AG08395 (cell line): ENCODE results near the gene PLXNA4.
"Not testable (repeated sequence)": the region's sequence is repeated elsewhere in the genome, so short reads cannot be mapped to it uniquely, and the experiment has no call there.

Experiments used
- DNase-seq: peaks from one replicate; pipeline ENCODE4 v3.0.0; 2012; ENCODE audit warnings: mixed read lengths, low spot score

The PLXNA4 gene

DNA sequence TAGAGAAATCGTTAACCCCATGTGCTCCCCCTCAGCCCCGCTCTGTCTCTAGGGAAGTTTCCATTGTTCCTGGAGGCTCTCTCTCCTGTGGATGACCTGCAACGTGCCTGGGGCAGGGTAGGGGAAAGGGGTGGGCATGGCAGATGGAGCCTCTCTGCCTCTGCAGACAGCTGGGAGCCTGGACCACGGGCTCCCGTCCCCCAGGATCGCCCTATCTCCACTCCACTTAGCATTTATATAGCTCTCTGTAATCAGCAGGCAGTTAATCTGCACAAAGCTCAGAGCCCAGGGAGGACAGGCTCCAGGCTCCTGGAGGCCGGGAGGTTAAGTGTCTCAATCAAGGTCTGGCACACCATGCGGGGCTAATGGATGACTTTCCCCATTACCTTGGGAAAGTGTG is 369.7 kb downstream of the PLXNA4 start:
- DNase-seq, result no peak

DNA sequence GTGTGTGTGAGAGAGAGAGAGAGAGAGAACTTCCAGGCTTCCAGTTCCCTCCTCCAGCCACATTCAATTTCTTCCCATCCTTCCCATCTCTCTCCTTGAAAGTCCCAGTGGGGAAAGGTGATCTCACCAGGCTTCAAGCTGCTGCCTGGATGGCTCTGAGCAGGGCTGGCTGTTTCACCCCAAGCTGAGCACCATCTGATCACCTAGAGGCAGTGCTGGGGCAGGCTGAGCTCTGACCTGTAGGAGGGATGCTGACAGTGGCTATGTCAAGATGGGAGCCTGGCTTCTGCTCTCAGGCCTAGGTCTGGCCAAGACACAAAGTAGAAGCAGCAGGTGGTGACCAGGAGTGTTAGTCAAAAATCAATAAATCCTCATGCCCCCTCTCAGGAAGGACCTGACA is 370.8 kb downstream of the PLXNA4 start:
- no peak for DNase-seq

DNA sequence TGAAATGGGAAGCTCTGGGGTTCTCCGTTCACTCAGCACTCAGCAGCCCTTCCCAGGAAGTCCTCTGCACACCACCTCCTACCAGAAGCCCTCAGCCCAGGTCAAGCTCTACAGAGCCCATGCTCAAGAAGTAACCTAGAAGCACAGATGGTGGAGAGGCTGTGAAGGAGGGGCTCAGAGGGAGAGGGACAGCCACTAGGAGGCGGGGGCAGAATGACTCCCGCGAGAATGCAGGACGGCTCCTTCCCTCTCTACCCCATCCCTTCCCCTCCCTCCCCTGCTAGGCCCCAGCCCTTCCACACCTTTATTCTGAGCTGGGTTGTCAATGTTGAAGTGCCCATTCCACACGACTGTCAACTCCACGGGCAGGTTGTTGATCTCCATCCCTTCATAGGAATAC is 373.2 kb downstream of the PLXNA4 start:
- no peak for DNase-seq

DNA sequence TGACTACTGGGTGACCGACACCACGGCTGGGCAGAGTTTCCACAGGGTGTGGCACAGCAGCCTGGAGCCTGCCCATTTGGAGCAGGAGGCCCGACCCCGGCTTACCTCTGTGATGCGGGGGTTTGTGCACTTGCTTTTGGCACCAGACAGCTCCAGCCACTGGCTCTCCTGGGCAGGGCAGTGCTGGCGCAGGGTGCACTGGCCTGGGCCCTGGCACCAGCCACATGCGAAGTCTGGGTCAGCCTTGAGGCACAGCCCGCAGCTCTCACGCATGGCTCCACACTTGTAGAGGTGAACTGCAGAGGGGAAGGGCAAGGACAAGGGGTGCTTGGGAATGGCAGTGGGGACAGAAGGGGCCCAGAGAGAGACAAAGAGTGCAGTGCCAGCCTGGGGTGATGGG is 373.7 kb downstream of the PLXNA4 start:
- DNase-seq, result no peak

DNA sequence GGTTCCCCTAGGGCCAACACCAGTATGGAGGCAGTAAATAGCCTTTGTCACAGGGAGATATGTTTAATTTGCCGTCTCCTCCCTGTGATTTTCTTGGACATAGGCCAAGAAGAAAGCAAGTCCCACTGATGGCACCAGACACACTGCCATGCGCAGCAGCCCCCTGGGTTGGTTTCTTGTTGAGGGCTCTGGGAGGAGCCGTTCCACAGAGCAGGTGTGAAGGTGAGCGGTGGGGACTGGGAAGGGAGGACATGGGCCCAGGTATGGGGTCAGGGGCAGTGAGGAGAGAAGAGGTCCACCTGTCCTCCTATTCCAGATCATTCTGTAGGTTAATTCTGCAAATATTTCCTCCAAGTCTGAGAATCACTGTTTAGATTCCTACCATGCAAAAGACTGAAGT is 376.1 kb downstream of the PLXNA4 start:
- no peak for DNase-seq

DNA sequence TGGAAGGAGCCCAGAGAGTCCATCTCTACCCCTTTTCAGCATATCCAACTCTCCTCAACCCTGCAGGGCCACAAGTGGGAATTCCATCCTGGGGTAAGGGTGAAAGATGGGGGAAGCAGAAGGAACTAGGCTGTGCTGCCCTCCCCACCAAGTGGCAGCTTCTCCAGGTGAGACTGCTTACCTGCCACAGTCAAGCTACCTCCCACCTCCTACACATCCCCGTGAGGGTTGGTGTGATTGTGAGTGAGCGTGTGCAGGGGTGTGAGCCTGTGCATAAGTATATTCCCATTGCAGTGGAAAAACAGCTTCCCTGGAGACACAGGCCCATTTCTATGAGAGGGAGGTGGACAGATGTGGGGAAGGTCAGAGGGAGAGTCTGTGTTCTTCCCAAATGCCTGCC is 376.6 kb downstream of the PLXNA4 start:
- DNase-seq, result no peak

DNA sequence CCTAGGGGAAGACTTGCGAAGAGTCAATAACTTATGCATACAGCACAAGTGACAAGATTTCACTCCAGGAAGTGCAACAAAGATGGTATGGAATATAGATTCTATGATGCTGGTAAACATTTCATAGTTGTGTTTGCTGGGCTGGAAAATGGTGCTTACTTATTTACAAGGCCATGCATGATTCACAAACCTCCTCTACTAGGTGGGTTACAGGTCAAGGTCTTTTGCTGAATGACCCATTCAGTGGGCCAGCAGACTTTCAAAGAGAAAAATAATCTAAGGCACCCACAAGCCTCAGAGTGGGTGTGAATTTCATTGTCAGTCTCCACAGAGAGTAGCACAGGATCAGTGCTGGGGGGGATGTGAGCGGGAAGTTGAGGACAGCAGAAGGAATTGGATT is 378.5 kb downstream of the PLXNA4 start:
- no peak for DNase-seq

DNA sequence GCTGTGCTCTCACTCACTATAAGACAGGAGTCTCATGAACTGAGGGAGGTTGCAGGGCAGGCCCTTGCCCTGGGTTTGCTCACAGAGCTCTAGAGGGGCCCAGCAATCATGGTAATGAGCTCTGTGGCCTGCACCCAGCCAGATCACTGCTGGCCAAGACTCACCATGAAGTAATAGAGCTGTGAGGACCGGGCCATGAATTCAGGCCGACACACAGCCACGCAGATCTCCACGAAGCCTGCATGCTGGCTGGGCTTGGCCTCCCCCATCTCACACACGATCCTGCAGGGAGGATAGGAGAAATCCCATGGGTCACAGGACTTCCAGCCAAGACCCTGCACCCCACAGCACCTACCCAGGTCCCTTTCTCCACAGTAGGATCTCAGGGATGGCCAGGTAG is 382.4 kb downstream of the PLXNA4 start:
- no peak for DNase-seq

DNA sequence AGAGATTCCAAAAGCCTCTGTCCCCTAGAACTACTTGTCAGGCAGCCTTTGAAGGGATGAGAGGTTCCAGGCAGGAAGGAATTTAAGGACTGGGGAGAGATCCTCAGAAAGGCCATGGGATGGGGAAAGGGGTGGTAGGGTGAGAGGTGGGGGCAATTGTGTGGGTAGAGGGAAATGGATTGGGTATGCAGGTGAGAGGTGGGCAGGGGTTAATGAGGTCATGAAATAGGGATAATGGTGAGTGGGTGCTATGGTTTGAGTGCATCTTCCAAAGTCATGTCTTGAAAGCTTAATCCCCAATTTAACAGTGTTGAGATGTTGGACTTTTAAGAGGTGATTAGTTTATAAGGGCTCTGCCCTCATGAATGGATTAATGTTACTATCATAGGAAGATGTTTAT is 383.5 kb downstream of the PLXNA4 start:
- DNase-seq, result no peak

DNA sequence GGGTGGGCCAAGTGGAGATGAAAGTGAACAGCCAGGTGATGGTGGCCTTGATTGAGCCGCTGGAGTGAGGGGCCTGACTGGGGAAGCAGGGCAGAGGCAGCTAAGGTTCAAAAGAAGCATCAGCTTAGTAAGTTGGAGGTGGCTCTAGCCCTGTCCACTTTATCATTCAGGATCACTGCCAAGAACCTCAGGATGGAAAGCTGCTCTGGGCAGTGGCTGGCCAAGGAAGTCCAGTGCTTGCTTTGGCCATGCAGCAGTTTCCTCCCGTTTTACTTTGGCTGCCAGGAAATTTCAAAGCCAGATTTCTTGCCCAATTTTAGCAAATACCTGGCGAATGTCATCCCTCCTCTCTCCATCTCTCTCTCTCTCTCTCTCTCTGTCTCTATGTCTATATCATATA is 384.9 kb downstream of the PLXNA4 start:
- DNase-seq, result no peak

DNA sequence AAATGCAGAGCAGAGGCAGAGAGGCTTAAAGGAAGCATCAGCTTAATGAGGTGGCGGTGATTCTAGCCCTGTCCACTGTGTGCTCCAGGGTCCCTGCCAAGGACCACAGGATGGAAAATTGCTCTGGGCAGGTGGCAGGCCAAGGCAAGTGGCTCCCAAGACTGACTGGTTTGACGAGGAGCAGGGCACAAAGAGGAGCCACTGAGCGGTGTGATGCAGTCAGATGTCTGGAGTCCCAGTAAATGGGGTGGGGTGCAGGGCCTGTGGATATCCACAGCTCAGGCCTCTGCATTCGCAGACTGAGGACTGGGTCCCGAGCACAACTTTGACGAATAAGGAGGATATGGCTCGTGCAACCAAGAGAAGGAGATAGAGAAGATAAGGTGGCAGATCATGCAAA is 385.6 kb downstream of the PLXNA4 start:
- no peak for DNase-seq

DNA sequence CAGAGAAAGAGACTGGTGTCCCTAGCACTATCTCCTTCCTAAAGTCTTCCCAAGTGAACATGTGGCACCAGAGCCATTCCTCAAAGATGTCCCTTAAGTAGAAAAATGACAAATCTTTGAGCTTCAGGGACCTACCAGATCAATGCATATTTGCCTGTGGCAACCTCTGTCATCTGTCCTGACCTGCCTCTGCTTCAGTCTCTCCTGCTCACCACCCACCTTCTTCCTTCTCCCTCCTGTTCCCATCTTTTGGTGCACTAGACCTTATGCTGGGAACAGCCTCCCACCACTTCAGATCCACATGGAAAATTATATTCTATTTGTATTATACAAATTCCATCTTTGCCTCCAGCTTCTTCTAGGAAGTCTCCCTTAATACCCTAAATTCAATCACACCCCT is 386.4 kb downstream of the PLXNA4 start:
- DNase-seq, result no peak

DNA sequence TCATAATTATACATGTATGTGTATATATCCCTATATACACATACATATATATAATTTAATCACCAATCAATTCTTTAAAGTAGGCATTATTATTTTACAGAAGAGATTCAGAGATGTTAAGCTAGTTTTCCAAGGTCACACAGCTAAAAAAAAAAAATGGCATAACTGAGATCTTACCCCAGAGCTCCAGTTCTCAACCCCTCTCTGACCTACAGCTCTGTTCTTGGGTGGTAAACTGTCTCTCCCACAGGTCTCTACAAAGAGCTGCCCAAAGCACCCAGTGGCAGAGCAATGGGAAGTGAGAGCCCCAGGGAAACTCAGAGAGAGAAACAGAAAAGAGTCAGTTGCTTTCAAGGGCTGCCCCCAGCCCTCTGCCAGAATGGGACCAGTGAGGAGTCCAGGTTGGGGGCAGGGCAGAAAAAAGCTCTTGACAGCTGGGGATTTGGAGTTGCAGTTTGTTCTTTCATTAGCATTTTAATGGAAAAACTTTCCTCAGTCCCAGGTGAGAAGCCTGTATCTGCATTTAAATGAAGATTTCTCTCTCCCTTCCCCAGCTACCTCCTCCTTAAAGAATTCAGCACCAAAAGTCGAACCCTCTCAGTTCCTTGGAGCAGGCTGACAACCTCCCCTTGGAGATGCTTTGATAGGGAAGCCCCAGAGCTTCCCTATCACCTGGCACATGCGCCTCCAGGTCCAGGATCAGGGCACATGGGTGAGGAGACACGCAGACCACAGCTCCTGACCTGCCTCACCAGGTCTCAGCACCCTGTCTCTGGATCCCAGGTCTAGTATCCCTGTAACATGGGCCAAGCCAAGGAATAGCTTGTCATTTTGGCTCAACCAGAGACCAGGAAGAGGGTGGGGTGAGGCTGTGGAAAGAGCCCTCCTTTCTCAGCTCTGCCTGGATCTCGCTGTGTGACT is 388.1 kb downstream of the PLXNA4 start:
- no peak for DNase-seq

DNA sequence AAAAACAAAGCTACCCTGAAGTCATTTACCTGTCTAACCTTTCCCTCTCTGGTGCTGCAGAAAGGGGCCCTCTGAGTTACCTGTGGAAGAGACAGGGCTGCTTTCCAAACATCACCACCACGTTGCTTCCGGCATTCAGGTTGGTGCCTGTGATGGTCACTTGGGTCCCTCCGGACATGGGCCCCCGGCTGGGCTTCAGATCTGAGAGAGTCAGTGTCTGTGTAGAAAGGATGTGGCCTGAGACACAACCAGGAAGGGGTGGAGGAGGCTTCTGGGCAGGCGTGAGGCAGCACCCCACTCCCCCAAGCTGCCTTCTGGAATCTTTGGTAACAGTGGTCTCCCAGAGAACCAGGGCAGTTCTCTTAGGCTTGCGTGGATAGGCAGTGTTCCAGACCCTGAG is 388.9 kb downstream of the PLXNA4 start:
- no peak for DNase-seq

DNA sequence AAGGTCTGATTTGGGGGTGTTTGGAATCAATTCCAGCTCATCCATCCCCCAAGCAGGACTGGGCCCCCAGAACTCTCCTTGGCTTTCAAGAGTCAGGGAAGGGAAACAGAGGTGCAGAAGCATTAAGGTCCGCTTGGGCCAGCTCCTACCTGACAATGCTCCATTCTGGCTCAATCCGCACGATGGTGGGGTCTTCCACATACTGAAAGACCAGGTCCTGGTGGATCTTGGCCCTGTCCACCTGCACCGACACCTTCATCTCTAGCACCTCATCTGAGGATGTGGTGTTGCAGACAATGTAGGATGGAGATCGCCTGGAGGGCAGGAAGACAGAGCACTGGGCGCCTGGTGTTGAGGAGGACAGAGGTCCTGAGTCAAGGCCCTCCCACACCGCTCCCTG is 391.1 kb downstream of the PLXNA4 start:
- DNase-seq, result no peak

DNA sequence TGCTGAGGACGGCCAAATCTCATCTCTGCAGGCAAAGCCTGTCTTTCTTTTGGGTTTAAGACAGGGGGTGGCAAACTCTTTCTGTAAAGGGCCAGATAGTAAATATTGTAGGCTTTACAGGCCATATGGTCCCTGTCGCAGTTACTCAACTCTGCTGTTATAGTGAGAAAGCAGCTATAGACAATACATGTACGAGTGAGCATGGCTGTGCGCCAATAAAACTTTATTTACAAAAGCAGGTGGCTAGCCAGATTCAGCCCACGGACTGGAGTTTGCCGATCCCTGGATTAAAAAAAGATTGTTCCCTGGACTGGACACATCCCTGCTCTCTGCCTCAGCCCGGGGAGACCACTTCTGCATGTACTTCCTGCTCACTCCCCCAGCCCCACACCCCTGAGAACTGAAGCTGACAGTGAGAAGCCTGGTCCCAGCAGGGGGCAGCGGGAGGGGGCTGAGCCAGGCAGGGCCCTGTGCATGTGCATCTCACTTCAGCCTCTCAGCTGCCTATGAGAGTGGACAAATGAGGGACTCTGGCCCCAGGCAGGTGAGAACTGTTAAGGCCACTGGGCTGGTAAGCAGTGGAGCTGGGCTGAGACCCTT is 392.4 kb downstream of the PLXNA4 start:
- DNase-seq, result no peak

DNA sequence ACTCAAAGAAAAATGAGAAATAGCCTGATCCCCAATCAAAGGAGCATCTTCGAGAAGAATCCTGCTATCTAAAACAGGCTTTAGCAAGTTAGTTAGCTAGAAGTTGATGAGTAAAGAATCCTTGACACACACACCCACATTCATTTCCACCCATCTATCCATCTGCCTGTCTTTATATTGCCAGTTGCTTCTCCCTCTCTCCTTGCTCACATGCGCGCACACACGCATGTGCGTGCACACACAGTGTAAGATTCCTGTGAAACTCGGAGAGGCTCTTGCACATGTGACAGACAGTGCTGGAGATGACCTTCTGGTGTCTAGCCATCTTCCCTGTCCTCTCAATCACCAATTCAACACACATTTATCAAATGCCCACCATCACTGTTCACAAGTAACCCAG is 393.3 kb downstream of the PLXNA4 start:
- no peak for DNase-seq

DNA sequence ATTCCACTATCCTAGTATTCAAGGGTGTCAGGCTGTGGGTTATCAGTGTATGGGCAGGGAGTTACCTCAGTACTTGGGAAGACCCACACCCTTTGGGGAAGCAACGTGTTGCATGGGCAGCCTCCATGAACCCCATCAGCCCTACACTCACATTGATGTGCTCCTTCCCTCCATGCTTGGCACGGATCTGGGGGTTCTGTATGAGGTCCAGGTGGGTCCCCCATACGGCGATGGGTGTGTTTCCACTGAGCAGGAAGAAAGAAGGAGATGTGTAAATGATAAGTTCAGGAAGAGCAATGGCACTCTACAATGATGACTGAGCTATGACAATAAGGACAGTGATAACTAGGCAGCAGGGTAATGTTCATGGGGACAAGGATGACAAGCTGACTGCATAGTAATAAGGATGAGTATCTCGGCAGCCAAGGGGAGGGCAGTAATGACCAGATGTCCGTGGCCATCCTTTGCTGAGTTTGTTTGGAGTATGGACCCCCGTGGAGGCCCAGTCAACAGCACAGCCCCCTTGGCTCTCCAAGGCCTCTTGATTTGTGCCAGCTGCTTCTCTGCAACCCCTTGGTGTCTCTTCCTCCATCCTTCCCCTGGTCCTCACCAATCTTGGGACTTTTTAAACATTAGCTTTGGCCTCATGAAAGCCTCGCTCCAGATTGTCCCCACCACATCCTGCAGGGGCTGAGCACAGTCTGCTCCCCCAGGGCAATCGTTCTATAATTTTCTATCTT is 394.2 kb downstream of the PLXNA4 start:
- no peak for DNase-seq

DNA sequence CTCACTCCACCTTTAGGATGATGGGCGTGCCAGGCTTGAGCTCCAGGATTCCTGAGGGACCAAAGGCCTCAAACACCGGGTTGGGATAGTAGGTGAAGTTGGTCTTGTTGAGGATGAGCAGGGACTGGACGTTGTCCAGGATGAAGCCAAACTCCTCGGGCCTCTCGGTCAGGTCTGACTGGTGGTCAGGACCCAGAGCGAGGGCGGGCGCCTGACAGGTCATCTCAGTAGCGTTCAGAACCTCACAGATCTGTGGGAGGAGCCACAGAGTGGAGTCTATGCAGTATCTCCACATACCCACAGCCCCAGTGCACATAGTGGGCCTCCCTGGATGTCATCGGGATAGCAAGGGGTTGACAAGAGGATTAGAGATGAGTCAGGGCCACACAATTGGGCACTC is 394.9 kb downstream of the PLXNA4 start:
- no peak for DNase-seq

DNA sequence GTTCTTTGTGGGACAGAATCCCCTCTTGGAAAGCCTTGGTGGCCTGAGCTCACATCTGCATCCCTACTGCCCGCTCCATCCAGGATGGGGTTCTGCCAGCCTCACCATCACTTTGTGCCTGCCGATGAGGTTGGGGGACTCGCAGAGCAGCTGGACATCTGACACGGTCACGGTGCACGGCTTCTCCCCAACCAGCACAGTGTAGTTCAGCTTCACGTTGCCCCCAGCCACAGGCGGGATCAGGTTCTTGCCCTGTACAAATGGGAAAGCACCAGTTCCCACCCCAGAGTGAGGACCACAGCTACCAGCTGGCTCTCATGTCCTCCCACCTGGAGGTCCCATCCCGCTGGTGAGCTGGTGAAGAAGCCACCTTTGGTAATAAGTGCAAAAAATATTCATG is 395.8 kb downstream of the PLXNA4 start:
- no peak for DNase-seq

DNA sequence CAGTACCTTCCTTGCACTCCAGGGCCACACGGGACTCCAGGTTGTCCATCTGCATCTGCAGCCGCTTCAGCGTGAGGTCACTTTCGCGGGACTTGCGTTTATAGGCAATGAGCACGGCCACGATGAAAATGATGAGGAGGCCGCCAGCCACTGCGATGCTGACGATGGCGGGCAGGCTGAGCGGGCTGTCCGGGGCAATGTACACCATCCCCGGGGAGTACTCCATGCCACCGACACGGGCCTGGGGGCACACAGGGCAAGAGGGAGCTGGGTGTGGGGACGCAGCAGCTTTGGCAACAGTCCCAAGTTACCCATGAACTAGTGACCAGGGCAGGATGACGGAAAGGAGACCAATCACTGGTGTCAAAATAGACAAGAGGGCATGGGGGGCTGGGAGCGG is 396.6 kb downstream of the PLXNA4 start:
- no peak for DNase-seq

DNA sequence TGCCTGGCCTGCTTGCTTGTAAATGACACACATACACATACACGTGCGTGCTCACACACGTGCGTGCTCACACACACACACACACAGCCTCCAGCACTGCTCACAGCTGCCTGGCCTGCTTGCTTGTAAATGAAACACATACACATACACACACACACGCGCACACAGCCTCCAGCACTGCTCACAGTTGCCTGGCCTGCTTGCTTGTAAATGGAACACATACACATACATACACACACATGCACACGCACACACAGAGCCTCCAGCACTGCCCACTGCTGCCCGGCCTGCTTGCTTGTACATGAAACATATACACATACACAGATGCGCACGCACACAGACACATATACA is 397.2 kb downstream of the PLXNA4 start:
- DNase-seq, result no peak

DNA sequence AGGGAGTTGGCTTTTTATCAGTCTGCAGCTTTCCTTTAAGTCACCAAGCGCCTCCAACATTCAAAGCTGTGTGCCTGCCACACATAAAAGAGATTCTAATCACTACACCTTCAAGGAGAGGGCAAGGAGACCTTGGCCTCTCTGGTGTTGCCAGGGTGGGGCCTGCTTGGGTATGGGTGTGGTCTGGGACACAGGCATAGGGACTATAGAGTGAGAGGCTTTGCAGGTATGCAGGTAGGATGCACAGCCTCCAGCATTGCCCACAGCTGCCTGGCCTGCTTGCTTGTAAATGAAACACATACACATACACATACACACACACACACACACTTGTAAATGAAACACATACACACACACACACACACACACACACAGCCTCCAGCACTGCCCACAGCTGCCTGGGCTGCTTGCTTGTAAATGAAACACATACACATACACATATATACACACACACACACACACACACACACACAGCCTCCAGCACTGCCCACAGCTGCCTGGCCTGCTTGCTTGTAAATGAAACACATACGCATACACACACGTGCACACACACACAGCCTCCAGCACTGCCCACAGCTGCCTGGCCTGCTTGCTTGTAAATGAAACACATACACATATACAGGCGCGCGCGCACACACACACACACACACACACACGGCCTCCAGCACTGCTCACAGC is 397.7 kb downstream of the PLXNA4 start:
- not testable (repeated sequence) for DNase-seq
